ENCODE measurements around the gene MPZ.
"Not testable (repeated sequence)": the region's sequence is repeated elsewhere in the genome, so short reads cannot be mapped to it uniquely, and the experiment has no call there.

MPZ gene

GRCh38 chr1:161309868-161310267, at the start of gene MPZ:
MPZ (minus strand) TSS chr1:161309968; CDS start chr1:161309905, 63 bp downstream.
- no peak for DNase-seq

- DNase-seq = peak; percentile 69 to 76
Measured at GRCh38 chr1:161359291-161359690, 49.5 kb upstream of the MPZ start.

- no peak for DNase-seq
Measured at GRCh38 chr1:161357073-161357472, 47.3 kb upstream of the MPZ start.

- DNase-seq = peak in 1 of 2 donors; percentile 12
Measured at GRCh38 chr1:161351482-161351881, 41.7 kb upstream of the MPZ start.

GRCh38 chr1:161350671-161351070, 40.9 kb upstream of the MPZ start:
- DNase-seq = no peak

DNA sequence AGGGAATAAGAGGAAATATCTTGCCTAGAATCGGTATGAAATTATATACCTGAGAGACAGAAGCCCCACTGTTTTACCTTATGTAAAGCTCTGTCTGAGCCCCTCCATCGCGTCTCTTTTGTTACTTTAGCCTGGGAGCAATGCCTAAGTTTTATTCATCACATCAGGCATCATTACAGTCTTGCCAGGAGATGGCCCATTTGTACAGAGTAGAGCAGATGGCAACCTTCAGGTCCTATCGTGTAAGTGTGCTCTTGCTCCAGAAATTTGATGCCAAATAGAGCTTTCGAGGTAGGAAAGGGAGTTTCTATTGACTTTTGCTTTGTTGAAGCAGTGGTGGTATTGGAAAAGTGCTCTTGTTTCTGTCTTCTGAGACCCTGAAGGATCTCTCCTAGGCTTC, 33.1 kb upstream of the MPZ start:
- DNase-seq = no peak

DNA sequence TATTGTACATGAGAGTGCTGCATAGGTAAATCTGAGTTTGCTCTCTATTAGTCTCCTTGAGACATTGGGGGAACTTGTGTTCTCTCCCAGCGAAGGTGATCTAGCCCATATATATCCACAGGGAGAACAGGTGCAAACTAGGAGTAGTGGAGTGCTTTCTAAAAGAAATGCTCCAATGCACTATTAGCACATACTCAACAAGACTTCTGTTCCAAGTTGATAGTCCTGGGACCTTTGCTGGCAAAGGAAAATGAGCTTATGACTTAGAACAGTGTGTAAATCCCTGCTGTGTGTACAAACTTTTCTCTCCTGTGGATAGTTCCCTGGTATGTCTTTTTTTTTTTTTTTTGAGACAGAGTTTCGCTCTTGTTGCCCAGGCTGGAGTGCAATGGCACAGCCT, 32.4 kb upstream of the MPZ start:
- no peak for DNase-seq

GRCh38 chr1:161335796-161336195, 26.0 kb upstream of the MPZ start:
- DNase-seq = no peak

- DNase-seq = no peak
Measured at GRCh38 chr1:161333166-161333565, 23.4 kb upstream of the MPZ start.

GRCh38 chr1:161330346-161330745, 20.6 kb upstream of the MPZ start:
- no peak for DNase-seq

DNA sequence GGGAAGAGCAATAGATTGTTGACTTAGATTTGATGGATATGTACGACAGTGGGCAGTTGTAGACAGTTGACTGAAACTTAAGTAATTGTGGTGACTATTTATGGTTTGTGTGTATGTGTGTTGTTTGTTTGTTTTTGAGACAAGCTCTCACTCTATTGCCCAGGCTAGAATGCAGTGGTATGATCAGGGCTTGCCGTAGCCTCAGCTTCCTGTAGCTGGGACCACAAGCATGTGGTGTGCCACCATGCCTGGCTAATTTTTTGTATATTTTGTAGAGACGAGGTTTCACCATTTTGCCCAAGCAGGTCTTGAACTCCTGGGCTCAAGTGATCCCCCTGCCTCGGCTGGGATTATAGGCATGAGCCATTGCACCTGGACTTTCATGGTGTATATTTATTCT, 14.3 kb upstream of the MPZ start:
- no peak for DNase-seq

- DNase-seq = not testable (repeated sequence)
Measured at GRCh38 chr1:161315841-161316674, 6.3 kb upstream of the MPZ start.

DNA sequence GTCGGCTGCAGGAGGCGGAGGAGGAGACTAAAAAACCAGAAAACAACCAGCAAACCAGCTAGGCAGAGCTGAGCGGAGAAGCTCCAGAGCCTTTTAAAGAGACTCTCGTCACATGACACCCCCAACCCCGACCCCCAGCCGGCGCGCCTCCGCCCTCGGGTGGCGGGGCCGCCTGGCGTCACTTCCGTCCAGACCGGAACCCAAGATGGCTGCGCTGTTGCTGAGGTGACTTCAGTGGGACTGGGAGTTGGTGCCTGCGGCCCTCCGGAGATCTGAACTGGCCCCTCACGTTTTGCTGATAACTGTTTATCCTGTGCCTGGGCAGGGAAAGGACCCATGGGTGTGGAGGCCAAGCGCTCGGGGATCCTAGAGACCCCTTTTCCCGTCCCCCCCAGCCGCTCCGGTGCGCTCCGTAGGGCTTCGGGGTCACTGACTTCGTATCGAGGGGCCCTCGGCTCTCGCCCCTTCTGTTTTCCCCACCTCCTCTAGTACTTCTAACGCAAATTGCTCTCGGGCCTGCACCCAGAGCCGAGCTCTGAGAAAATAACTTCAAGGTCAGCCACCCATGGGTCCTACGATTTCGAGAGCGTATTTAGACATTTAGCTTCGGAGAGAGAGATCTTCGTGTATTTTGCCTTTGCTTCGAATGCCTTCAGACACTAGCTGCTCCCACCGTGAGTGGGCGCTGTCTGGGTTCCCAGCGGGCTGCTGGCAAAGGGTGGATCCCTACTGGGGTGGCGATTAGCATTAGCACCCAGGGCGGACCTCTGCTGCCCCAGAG, 4.6 kb upstream of the MPZ start, which contains the start of gene SDHC:
Gene SDHC, plus strand, starts transcription at position 181 of the 781 bp plus-strand sequence. Its CDS starts 25 bp downstream, at position 206.
- peak; percentile 88 for DNase-seq

- peak in 1 of 2 donors; percentile 20 for DNase-seq
Measured at GRCh38 chr1:161313554-161314200, 3.9 kb upstream of the MPZ start.

DNA sequence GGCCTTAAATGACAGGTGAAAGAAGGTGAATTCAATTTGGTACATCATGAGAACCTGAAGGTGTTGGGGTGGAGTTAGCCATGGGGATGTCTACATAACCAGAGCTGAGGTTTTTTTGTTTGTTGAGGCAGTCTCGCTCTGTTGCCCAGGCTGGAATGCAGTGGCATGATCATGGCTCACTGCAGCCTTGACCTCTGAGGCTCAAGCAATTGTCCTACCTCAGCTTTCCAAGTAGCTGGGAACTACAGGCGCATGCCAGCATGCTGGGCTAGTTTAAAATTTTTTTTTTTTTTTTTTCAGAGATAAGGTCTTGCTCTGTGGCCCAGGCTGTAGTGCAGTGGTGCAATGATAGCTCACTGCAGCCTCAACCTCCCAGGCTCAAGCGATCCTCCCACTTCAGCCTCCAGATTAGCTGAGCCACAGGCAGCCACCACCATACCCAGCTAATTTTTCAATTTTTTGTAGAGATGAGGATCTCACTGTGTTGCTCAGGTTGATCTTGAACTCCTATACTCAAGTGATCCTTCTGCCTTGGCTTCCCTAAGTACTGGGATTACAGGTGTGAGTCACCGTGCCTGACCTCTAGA, 1.9 kb upstream of the MPZ start:
- DNase-seq = no peak

- no peak for DNase-seq
Measured at GRCh38 chr1:161307892-161308638, 1.7 kb downstream of the MPZ start.

- peak; percentile 29 to 36 for DNase-seq
Measured at GRCh38 chr1:161307230-161307768, 2.5 kb downstream of the MPZ start.

DNA sequence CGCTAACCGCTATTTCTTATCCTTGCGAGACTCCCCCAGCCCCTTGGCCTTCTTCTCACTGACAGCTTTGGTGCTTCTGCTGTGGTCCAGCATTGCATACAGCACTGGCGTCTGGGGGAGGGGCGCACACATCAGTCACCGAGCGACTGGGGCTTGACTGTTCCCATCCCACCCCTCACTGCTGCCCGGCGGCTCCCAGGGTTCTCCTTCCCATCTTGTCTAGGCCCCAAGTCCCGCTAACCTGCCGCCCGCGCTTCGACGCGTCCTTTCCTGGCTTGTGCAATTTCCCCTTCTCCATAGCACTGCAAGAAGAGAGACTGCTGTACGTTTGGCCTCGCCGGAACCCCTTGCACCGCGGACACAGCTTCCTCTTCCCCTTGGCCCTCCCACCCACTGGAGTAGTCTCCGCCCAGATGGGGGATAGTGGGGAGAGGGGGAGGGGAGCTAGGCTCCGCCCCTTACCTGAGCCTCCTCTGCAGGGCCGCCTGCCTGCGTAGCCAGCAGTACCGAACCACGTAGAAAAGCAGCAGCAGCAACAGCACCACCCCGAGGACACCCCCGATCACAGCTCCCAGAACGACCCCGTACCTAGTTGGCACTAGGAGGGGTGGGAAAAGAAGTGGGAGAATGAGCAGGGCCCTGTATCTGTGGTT, 3.8 kb downstream of the MPZ start:
- DNase-seq = peak; percentile 91 to 94

GRCh38 chr1:161304927-161305866, 4.6 kb downstream of the MPZ start:
- DNase-seq = no peak

- no peak for DNase-seq
Measured at GRCh38 chr1:161300478-161300877, 9.3 kb downstream of the MPZ start.

Measured in inflammatory macrophage treated with lipopolysaccharide for 1 hour (primary cell).